AG10803 (cell line): ENCODE measurements around the gene AMN.

Experiments
- DNase-seq: peaks from one replicate; pipeline ENCODE4 v3.0.0; 2010; ENCODE audit warnings: low read depth
- H3K4me3 ChIP-seq: 2 replicates; pipeline ENCODE4 v1.5.1; 2011; ENCODE audit warnings: mild to moderate bottlenecking, low read length, control low read depth
- CTCF ChIP-seq: conservative IDR thresholded peaks from 2 replicates; pipeline ENCODE4 v1.5.1; 2011; ENCODE audit warnings: mild to moderate bottlenecking, low read length, control low read depth, inconsistent platforms

AMN gene

GRCh38 chr14:102899516-102899900 lies 23.0 kb upstream of the AMN start:
- no peak for DNase-seq
- no peak for TF ChIP-seq CTCF
- H3K4me3 ChIP-seq, result no peak overlapping the region

GRCh38 chr14:102900631-102901571 lies 21.6 kb upstream of the AMN start:
- DNase-seq, result no peak
- no peak overlapping the region for H3K4me3 ChIP-seq
- no peak for TF ChIP-seq CTCF

GRCh38 chr14:102901633-102902032 lies 20.8 kb upstream of the AMN start:
- no peak for DNase-seq
- H3K4me3 ChIP-seq, result no peak overlapping the region
- TF ChIP-seq CTCF, result no peak

DNA sequence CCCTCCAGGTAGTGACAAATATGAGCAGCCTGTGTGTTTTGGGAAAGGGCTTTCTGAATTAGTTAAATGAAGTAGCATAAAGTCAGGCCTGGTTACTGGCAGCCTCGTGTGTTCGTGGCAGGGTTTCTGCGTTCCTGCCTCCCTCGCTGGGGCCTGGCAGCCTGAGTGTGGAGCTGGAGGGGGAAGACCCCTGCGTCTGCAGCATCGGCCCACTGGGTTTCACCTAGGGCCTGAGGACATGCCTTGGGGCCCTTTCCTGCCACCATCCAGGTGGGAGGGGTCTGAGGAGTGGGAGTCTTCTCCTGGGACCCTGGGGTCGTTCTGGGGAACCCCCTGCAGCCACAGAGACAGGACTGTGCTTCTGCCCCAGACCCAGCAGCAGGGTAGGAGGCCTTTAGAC lies 20.4 kb upstream of the AMN start:
- DNase-seq, result no peak
- no peak for TF ChIP-seq CTCF
- no peak overlapping the region for H3K4me3 ChIP-seq

DNA sequence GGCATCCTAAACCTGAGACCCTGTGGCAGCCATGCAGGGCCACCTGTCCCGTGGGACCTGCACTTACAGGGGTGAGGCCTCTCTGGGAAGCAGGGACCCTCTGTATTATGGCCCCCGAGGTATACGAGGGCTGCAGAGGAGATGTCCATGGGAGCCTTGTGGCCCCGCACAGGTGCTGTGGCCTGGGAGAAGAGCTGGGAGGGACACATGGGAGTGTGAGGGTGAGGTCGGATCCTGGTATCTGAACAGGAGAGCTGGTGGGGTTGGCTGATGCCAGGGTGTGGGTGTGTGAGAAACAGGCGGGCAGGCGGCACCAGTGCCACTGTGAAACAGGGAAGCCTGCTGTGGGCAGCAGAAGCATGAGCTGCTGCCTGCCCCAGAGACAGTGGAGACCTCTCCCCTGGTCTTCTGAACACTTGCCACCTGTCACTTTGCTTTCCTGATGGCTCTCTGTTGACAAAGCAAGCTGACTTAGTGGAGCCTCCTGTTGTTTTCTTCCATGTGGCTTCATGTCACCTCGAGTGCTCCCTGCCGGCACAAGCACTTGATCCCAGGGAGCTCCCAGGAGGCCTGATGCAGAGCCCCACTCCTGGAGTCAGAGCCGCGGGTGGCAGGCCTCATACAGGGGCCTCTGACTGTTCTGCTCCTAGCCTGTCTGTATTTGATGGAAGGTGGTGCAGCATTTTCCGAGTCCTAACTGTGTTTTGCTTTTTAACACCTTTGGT lies 19.8 kb upstream of the AMN start:
- TF ChIP-seq CTCF, result no peak
- no peak for DNase-seq
- H3K4me3 ChIP-seq, result no peak overlapping the region

- H3K4me3 ChIP-seq, result no peak overlapping the region
- TF ChIP-seq CTCF, result no peak
- no peak for DNase-seq
Measured at GRCh38 chr14:102903248-102903888, 19.1 kb upstream of the AMN start.
